Ectodermal cell (in vitro differentiated cells): ENCODE results near the gene DISC1.
"Not testable (repeated sequence)": the region's sequence is repeated elsewhere in the genome, so short reads cannot be mapped to it uniquely, and the experiment has no call there.

Experiments used
- H3K27ac ChIP-seq: 2 replicates; pipeline ENCODE4 v1.7.0; 2013; ENCODE audit warnings: mild to moderate bottlenecking, low read depth, low read length; ENCODE audit not compliant: insufficient read depth, poor library complexity, severe bottlenecking
- H3K27me3 ChIP-seq: 2 replicates; pipeline ENCODE4 v1.7.0; 2013; ENCODE audit warnings: mild to moderate bottlenecking, low read length; ENCODE audit not compliant: insufficient read depth, control insufficient read depth, poor library complexity, severe bottlenecking
- H3K36me3 ChIP-seq: one replicate; pipeline ENCODE4 v1.7.0; 2013; ENCODE audit warnings: low read length; ENCODE audit not compliant: control insufficient read depth, insufficient read depth
- H3K4me1 ChIP-seq: one replicate; pipeline ENCODE4 v1.7.0; 2013; ENCODE audit warnings: low read length; ENCODE audit not compliant: control insufficient read depth, insufficient read depth
- H3K4me3 ChIP-seq: 2 replicates; pipeline ENCODE4 v1.7.0; 2013; ENCODE audit warnings: low read depth, low read length, control low read depth; ENCODE audit not compliant: insufficient read depth
- H3K9me3 ChIP-seq: 2 replicates; pipeline ENCODE4 v1.7.0; 2013; ENCODE audit warnings: mild to moderate bottlenecking, low read length, moderate library complexity; ENCODE audit not compliant: control insufficient read depth
- WGBS, 2 experiments: methylation state at CpG; one replicate each; pipeline ENCODE4 v1.1.7; 2013; ENCODE audit warnings: missing lambda C conversion rate in 2 of 2; 5-methylcytosine and 5-hydroxymethylcytosine counted together

DISC1 gene

DNA sequence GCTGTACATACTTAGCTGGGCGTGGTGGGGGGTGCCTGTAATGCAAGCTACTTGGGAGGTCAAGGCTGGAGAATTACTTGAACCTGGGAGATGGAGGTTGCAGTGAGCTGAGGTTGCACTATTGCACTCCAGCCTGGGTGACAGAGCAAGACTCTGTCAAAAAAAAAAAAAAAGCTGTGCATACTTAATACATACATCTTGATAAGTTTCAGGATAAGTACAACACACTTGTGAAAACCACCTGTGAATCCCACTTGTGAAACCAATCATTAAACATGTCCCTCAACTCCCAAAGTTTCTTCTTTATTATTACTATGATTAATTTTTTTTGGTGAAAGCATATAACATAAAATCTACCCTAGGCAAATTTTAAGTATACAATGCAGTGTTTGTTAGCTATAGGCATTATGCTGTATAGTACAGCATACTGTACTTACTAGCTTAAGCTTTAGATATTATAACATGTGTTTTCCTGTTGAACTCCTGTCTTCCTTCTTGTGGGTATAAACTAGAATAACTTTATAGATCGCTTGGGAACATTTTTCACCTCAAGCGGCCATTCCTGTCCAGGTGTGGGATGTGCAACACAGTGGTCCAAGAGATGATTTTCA, 41.4 kb downstream of the DISC1 start:
- no peaks in the 10 kb centered on the region for H3K27me3 ChIP-seq
- 92 to 99% methylated on average over 3 of the region's 3 CpGs for WGBS, 2 experiments
- H3K4me1 ChIP-seq: peaks cover 4% of the 10 kb centered on the region
- no peaks in the 10 kb centered on the region for H3K9me3 ChIP-seq
- no peak overlapping the region for H3K27ac ChIP-seq
- H3K36me3 ChIP-seq: no peaks in the 10 kb centered on the region
- no peak overlapping the region for H3K4me3 ChIP-seq

- H3K27ac ChIP-seq: no peak overlapping the region
- peaks cover 4% of the 10 kb centered on the region for H3K4me1 ChIP-seq
- no peaks in the 10 kb centered on the region for H3K9me3 ChIP-seq
- no peaks in the 10 kb centered on the region for H3K27me3 ChIP-seq
- no peak overlapping the region for H3K4me3 ChIP-seq
- no peaks in the 10 kb centered on the region for H3K36me3 ChIP-seq
These were observed 42.2 kb downstream of the DISC1 start for GRCh38 chr1:231668826-231669225.

DNA sequence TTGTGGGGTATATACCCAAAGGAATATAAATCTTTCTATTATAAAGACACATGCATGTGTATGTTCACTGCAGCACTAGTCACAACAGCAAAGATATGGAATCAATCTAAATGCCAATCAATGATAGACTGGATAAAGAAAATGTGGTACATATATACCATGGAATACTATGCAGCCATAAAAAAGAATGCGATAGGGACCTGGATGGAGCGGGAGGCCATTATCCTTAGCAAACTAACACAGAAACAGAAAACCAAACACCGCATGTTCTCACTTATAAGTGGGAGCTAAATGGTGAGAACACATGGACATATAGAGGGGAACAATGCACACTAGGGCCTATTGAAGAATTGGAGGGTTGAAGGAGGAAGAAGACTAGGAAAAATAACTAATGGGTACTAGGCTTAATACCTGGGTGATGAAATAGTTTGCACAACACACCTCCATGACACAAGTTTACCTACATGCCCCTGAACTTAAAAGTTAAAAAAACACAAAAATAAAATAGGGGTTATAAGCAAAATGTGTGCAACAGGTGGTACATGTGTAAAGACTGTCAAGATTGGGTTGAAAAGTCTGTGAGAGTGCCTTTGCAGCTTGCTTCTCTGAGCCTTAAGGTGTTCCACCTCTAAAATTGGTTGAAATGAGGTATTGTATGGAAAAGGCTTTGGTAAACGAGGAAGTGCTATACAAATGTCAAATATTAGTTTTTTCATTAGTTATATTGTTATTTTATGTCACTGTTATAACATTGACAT, 43.5 kb downstream of the DISC1 start:
- not testable (repeated sequence) for H3K9me3 ChIP-seq, H3K4me1 ChIP-seq, H3K36me3 ChIP-seq, H3K27ac ChIP-seq, H3K27me3 ChIP-seq, H3K4me3 ChIP-seq
- 95 to 100% methylated on average over 1 to 3 of the region's 4 CpGs for WGBS, 2 experiments

GRCh38 chr1:231670755-231671154, 44.2 kb downstream of the DISC1 start:
- no peak overlapping the region for H3K27ac ChIP-seq
- H3K4me1 ChIP-seq: peaks cover 4% of the 10 kb centered on the region
- no peak overlapping the region for H3K4me3 ChIP-seq
- 94 to 97% methylated on average over 1 of the region's 1 CpG for WGBS, 2 experiments
- no peaks in the 10 kb centered on the region for H3K27me3 ChIP-seq
- no peaks in the 10 kb centered on the region for H3K9me3 ChIP-seq
- H3K36me3 ChIP-seq: no peaks in the 10 kb centered on the region

DNA sequence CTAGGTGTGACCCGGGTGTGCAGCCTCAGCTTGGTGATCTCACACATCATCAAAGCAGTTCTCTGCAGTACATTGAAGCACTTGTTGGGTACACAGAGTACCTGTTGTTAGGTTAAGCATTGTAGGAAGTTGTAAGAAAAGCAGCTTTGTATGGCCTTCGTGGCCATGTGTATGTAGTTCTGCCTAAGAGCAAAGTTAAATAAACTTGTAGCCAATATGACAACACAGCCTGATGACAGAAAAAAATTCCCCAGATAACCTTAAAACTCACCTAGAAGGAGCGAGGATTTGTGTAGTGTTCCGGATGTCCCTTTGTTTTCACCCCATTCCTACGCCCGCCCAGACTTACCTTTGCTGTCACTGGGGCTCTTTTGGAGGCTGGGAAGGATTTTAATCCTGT, 48.0 kb downstream of the DISC1 start:
- WGBS, 2 experiments: 93 to 94% methylated on average over 6 of the region's 6 CpGs
- no peaks in the 10 kb centered on the region for H3K9me3 ChIP-seq
- no peaks in the 10 kb centered on the region for H3K36me3 ChIP-seq
- no peaks in the 10 kb centered on the region for H3K27me3 ChIP-seq
- no peaks in the 10 kb centered on the region for H3K4me1 ChIP-seq
- no peak overlapping the region for H3K4me3 ChIP-seq
- no peak overlapping the region for H3K27ac ChIP-seq

GRCh38 chr1:231676487-231676886, 49.9 kb downstream of the DISC1 start:
- Histone ChIP-seq H3K4me1 (no peaks in the 10 kb centered on the region), H3K27ac (no peak overlapping the region), H3K36me3 (no peaks in the 10 kb centered on the region), H3K27me3 (no peaks in the 10 kb centered on the region), H3K9me3 (no peaks in the 10 kb centered on the region), H3K4me3 (no peak overlapping the region)

DNA sequence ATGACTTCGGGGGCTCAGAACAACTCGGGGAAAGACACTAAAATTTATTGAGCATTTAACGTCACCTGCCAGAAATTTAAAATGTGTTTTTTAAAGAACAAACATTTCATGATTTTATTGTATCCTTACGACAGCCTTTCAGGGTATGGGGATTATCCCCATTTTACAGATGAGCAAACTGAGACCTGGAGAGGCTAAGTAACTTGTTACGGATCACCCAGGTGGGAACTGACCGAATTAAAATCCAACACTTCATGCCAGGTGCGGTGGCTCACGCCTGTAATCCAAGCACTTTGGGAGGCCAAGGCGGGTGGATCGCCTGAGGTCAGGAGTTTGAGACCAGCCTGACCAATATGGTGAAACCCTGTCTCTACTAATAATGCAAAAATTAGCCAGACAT, 50.9 kb downstream of the DISC1 start:
- WGBS, 2 experiments: 90 to 95% methylated on average over 10 of the region's 10 CpGs
- Histone ChIP-seq H3K9me3 (no peaks in the 10 kb centered on the region), H3K27me3 (no peaks in the 10 kb centered on the region), H3K4me1 (no peaks in the 10 kb centered on the region), H3K27ac (no peak overlapping the region), H3K36me3 (no peaks in the 10 kb centered on the region), H3K4me3 (no peak overlapping the region)

- H3K27me3 ChIP-seq: no peaks in the 10 kb centered on the region
- no peak overlapping the region for H3K4me3 ChIP-seq
- H3K4me1 ChIP-seq: no peaks in the 10 kb centered on the region
- H3K36me3 ChIP-seq: no peaks in the 10 kb centered on the region
- H3K9me3 ChIP-seq: no peaks in the 10 kb centered on the region
- 89 to 90% methylated on average over 7 of the region's 7 CpGs for WGBS, 2 experiments
- H3K27ac ChIP-seq: no peak overlapping the region
These were observed 51.4 kb downstream of the DISC1 start for GRCh38 chr1:231678011-231678432.

DNA sequence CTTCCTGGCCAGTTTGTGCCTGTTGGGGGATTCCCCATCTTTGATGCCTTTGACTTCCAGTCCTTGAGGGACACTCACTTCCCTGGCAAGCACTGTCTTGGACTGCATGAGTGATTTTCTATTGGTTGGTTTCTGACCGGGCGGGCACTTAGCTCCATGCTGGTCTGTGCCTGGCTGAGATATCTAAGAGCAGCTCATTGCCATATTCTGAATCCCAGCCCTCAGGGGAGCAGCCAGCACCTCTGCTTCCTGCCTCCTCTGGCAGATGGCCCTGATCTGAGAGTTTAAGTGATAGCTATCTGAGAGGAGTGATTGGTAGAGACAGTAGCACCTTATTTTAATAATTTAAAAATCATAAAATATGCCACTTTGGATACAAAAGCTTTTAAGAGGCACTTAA, 52.5 kb downstream of the DISC1 start:
- H3K9me3 ChIP-seq: no peaks in the 10 kb centered on the region
- H3K27ac ChIP-seq: no peak overlapping the region
- no peaks in the 10 kb centered on the region for H3K4me1 ChIP-seq
- WGBS, 2 experiments: 89 to 90% methylated on average over 2 of the region's 2 CpGs
- no peaks in the 10 kb centered on the region for H3K27me3 ChIP-seq
- no peaks in the 10 kb centered on the region for H3K36me3 ChIP-seq
- H3K4me3 ChIP-seq: no peak overlapping the region

GRCh38 chr1:231681006-231681405, 54.4 kb downstream of the DISC1 start:
- Histone ChIP-seq H3K27me3 (no peaks in the 10 kb centered on the region), H3K4me1 (no peaks in the 10 kb centered on the region), H3K4me3 (no peak overlapping the region), H3K36me3 (no peaks in the 10 kb centered on the region), H3K9me3 (no peaks in the 10 kb centered on the region), H3K27ac (no peak overlapping the region)
- WGBS, 2 experiments: 94 to 95% methylated on average over 3 of the region's 3 CpGs
